HL-60 (cell line): ENCODE results near the gene HERC2.

Experiments
- DNase-seq, 2 experiments: peaks; one replicate each; pipeline ENCODE4 v3.0.0-alpha.2; 2010 to 2020; ENCODE audit warnings: low read depth in 1 of 2, low spot score in 1 of 2
- H3K27ac ChIP-seq: fragments of 250-450 bp; sonication (Bioruptor Pico); replicated peaks from 2 replicates; pipeline ENCODE4 v1.5.1; 2020; ENCODE audit warnings: mild to moderate bottlenecking, moderate library complexity
- H3K27me3 ChIP-seq: fragments of 250-450 bp; sonication (Bioruptor Pico); 2 replicates; pipeline ENCODE4 v1.5.1; 2021; ENCODE audit warnings: mild to moderate bottlenecking, moderate library complexity; ENCODE audit not compliant: insufficient read depth, poor library complexity, severe bottlenecking
- H3K4me3 ChIP-seq: replicated peaks from 2 replicates; pipeline ENCODE4 v1.5.1; 2011; ENCODE audit warnings: mild to moderate bottlenecking, control low read depth, low read length; ENCODE audit not compliant: insufficient read depth
- GABPA ChIP-seq: IDR thresholded peaks from 2 replicates; pipeline ENCODE4 v1.6.1; 2012; ENCODE audit warnings: low read depth
- POLR2AphosphoS5 ChIP-seq: IDR thresholded peaks from 2 replicates; pipeline ENCODE4 v1.6.1; 2012; ENCODE audit warnings: low read depth
- SPI1 ChIP-seq: IDR thresholded peaks from 2 replicates; pipeline ENCODE4 v1.6.1; 2012; ENCODE audit warnings: low read depth, mild to moderate bottlenecking, borderline replicate concordance
- TF ChIP-seq, protein P1 (sequence below): IDR thresholded peaks from one replicate; pipeline ENCODE4 v1.5.1; 2011; ENCODE audit warnings: low read length, control low read depth, inconsistent platforms; ENCODE audit not compliant: insufficient read depth
- TF ChIP-seq, protein P2 (sequence below): IDR thresholded peaks from 2 replicates; pipeline ENCODE4 v1.6.1; 2012; ENCODE audit warnings: low read depth; ENCODE audit not compliant: insufficient replicate concordance

HERC2 gene

GRCh38 chr15:28191832-28192231 lies 130.1 kb downstream of the HERC2 start:
- H3K4me3 ChIP-seq, result no peak overlapping the region
- TF ChIP-seq GABPA, result no peak
- H3K27me3 ChIP-seq, result no peaks in the 10 kb centered on the region
- no peak overlapping the region for H3K27ac ChIP-seq
- no peak for DNase-seq

DNA sequence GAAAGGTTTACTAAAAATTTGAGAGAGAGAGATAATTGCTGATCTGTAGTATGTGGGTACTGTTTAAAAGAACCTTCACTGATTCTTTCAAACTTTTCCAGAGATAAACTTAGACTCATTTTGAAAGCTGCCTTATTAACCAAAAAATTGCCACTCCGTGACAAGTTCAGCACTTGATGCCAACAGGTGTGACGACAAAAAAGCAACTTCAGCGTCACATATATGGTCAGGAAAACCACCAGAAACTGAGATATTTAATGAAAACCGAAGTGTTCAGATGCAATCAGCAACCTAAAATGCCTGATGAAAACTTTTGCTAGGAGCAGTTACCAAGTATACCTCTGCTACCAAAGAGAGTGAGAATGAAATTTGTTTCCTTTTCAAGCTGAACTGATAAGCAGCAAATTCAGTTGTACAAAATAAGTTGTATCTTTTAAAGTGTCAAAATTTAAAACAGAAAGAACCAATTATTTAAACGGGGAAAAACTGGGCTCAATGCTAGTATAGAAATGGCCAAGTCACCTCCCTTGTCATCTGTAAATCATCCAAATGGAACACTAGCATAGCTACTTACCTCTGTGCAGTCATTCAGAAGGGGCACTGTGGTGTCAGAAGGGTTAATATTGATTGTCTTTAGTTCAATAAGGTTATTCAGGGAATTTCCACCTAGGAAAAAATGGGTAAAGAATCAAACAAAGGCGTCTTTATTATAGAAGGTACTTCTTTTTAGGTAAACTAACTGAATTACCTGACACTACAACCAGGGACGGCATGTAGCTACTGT lies 131.4 kb downstream of the HERC2 start:
- no peak for DNase-seq
- Histone ChIP-seq H3K27me3 (no peaks in the 10 kb centered on the region), H3K4me3 (no peak overlapping the region), H3K27ac (no peak overlapping the region)
- TF ChIP-seq GABPA (no peak), POLR2AphosphoS5 (no peak), SPI1 (no peak)
- TF ChIP-seq, protein P1, sequence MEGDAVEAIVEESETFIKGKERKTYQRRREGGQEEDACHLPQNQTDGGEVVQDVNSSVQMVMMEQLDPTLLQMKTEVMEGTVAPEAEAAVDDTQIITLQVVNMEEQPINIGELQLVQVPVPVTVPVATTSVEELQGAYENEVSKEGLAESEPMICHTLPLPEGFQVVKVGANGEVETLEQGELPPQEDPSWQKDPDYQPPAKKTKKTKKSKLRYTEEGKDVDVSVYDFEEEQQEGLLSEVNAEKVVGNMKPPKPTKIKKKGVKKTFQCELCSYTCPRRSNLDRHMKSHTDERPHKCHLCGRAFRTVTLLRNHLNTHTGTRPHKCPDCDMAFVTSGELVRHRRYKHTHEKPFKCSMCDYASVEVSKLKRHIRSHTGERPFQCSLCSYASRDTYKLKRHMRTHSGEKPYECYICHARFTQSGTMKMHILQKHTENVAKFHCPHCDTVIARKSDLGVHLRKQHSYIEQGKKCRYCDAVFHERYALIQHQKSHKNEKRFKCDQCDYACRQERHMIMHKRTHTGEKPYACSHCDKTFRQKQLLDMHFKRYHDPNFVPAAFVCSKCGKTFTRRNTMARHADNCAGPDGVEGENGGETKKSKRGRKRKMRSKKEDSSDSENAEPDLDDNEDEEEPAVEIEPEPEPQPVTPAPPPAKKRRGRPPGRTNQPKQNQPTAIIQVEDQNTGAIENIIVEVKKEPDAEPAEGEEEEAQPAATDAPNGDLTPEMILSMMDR, result no peak
- TF ChIP-seq, protein P2, sequence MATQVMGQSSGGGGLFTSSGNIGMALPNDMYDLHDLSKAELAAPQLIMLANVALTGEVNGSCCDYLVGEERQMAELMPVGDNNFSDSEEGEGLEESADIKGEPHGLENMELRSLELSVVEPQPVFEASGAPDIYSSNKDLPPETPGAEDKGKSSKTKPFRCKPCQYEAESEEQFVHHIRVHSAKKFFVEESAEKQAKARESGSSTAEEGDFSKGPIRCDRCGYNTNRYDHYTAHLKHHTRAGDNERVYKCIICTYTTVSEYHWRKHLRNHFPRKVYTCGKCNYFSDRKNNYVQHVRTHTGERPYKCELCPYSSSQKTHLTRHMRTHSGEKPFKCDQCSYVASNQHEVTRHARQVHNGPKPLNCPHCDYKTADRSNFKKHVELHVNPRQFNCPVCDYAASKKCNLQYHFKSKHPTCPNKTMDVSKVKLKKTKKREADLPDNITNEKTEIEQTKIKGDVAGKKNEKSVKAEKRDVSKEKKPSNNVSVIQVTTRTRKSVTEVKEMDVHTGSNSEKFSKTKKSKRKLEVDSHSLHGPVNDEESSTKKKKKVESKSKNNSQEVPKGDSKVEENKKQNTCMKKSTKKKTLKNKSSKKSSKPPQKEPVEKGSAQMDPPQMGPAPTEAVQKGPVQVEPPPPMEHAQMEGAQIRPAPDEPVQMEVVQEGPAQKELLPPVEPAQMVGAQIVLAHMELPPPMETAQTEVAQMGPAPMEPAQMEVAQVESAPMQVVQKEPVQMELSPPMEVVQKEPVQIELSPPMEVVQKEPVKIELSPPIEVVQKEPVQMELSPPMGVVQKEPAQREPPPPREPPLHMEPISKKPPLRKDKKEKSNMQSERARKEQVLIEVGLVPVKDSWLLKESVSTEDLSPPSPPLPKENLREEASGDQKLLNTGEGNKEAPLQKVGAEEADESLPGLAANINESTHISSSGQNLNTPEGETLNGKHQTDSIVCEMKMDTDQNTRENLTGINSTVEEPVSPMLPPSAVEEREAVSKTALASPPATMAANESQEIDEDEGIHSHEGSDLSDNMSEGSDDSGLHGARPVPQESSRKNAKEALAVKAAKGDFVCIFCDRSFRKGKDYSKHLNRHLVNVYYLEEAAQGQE, result no peak

DNA sequence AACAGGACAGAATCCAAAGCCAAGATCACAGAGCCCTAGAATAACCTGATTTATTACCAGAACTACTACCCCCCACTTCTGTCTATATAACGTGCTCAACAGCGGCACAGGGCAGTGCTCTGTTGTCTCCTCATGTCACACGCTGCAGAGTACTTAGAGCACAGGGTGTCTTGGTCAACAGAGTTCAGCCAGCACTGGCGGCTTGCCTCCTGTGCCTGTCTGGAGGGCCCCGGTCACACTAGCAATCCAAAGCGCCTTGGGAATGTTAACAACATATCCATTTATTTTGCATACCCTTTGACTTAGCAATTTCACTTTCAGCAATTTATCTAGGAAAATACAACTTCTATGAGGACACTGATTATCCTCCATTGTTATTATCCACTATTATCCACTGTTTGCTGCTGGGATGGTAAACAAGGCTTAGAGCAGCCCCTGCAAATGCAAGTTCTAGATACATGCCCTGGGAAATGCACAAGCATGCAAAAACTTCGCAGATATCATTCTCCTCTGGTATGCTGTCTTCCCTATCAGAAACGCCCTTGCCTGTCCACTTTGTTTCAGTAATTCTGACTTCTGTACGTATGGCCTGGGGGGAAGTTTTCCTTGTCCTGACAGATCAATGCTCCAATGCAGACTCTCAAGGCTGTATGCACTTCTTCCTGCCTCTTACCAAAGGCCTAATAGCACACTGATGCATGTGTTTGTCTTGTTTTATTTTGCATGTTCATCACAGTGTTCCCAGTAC lies 136.7 kb downstream of the HERC2 start:
- Histone ChIP-seq H3K27ac (no peak overlapping the region), H3K4me3 (no peak overlapping the region), H3K27me3 (no peaks in the 10 kb centered on the region)
- TF ChIP-seq GABPA (no peak), SPI1 (no peak), POLR2AphosphoS5 (no peak)
- TF ChIP-seq, protein P2, result no peak
- TF ChIP-seq, protein P1, result no peak
- no peak for DNase-seq

DNA sequence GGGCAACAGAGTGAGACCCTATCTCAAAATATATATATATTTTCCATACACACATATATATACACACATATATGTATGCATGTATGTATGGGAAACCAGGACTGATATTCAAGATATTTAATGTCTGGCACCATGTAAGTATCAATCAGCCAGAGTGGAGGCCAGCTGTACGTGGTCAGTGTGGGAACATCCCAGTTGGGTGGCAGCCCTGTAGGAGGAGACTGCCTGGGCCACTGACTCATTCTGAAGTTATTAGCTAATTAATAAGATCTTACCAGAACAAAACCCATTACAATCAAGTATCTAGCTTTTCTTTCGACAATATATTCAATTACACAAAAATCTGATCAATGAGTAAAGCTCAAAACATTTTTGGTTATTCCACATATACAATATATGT lies 137.8 kb downstream of the HERC2 start:
- Histone ChIP-seq H3K27ac (no peak overlapping the region), H3K4me3 (no peak overlapping the region), H3K27me3 (no peaks in the 10 kb centered on the region)
- DNase-seq, result no peak
- TF ChIP-seq, protein P2, result no peak
- TF ChIP-seq GABPA (no peak), POLR2AphosphoS5 (no peak), SPI1 (no peak)
- TF ChIP-seq, protein P1, result no peak
